Smooth muscle cell (in vitro differentiated cells): ENCODE results near the gene UPF1. TPM values are rescaled to one million over a fixed set of nuclear protein-coding genes. Genes with fewer than 3 reads are reported as not detected.
A peak's percentile ranks its signal among the peaks of the same experiment; 100 is the strongest.

Experiments used
- DNase-seq: peaks from one replicate; lab custom pipeline; 2025; ENCODE audit not compliant: unreplicated experiment; lab: John Stamatoyannopoulos, UW
- H2AFZ ChIP-seq: fragments of 200-600 bp; sonication (generic); 2 replicates; pipeline ENCODE4 v1.6.0; 2016; ENCODE audit warnings: antibody characterized with exemption, low read depth, mild to moderate bottlenecking
- H3F3A ChIP-seq: fragments of 200-600 bp; sonication (generic); 2 replicates; pipeline ENCODE4 v1.6.0; 2017; ENCODE audit warnings: antibody characterized with exemption, low read depth
- H3K27ac ChIP-seq: fragments of 200-600 bp; sonication (generic); 2 replicates; pipeline ENCODE4 v1.5.1; 2016; ENCODE audit warnings: low read depth, mild to moderate bottlenecking
- H3K27me3 ChIP-seq: fragments of 200-600 bp; sonication (generic); 2 replicates; pipeline ENCODE4 v1.6.1; 2016; ENCODE audit warnings: low read depth, mild to moderate bottlenecking
- H3K36me3 ChIP-seq: fragments of 200-600 bp; sonication (generic); 2 replicates; pipeline ENCODE4 v1.5.1; 2016; ENCODE audit warnings: low read depth
- H3K4me1 ChIP-seq: fragments of 200-600 bp; sonication (generic); 2 replicates; pipeline ENCODE4 v1.5.1; 2016; ENCODE audit warnings: low read depth
- H3K4me2 ChIP-seq: fragments of 200-600 bp; sonication (generic); 2 replicates; pipeline ENCODE4 v1.6.0; 2016; ENCODE audit warnings: mild to moderate bottlenecking
- H3K4me3 ChIP-seq: fragments of 200-600 bp; sonication (generic); 2 replicates; pipeline ENCODE4 v1.5.1; 2016; ENCODE audit warnings: mild to moderate bottlenecking
- H3K79me2 ChIP-seq: fragments of 200-600 bp; sonication (generic); 2 replicates; pipeline ENCODE4 v1.6.0; 2016; ENCODE audit warnings: low read depth, mild to moderate bottlenecking
- H3K9ac ChIP-seq: fragments of 200-600 bp; sonication (generic); 2 replicates; pipeline ENCODE4 v1.6.0; 2016; ENCODE audit warnings: low read depth
- H3K9me3 ChIP-seq: fragments of 200-600 bp; sonication (generic); replicated peaks from 2 replicates; pipeline ENCODE4 v1.5.1; 2016; ENCODE audit warnings: low read depth
- H4K20me1 ChIP-seq: fragments of 200-600 bp; sonication (generic); 2 replicates; pipeline ENCODE4 v1.6.0; 2016; ENCODE audit warnings: low read depth
- CTCF ChIP-seq: fragments of 200-600 bp; sonication (generic); IDR thresholded peaks from 2 replicates; pipeline ENCODE4 v1.5.1; 2017; ENCODE audit warnings: borderline replicate concordance, mild to moderate bottlenecking, antibody characterized with exemption; ENCODE audit not compliant: insufficient read depth, poor library complexity, severe bottlenecking
- WGBS: methylation state at CpG from one replicate; pipeline ENCODE4 v1.1.7; 2016; ENCODE audit warnings: low lambda C conversion rate; 5-methylcytosine and 5-hydroxymethylcytosine counted together
- polyA plus RNA-seq: library from polyadenylated mRNA; unstranded; fragments of >200 nt; fragmentation: Nextera tagmentation; extraction: Ambion mirVana; gene quantifications from 2 replicates; pipeline ENCODE4 v1.2.1, GENCODE V29; 2016
- total RNA-seq: library from RNA; depleted of rRNA; stranded (reverse); fragments of >200 nt; gene quantifications from 2 replicates; pipeline ENCODE4 v1.2.3, GENCODE V29; 2014

UPF1 gene
- total and polyA plus RNA-seq, 2 experiments from 2014 or later, result 30.3 to 37.8 TPM

GRCh38 chr19:18845961-18846360, 14.2 kb downstream of the UPF1 start:
- H3K4me2 ChIP-seq, result no peak overlapping the region

GRCh38 chr19:18846862-18847548, 15.2 kb downstream of the UPF1 start:
- Histone ChIP-seq H4K20me1 (peaks cover 100% of the 10 kb centered on the region), H3K36me3 (no peaks in the 10 kb centered on the region), H3K9me3 (no peaks in the 10 kb centered on the region), H3K4me3 (no peak overlapping the region), H3K4me2 (no peak overlapping the region), H2AFZ (no peak overlapping the region), H3K4me1 (no peaks in the 10 kb centered on the region), H3F3A (peaks cover 18% of the 10 kb centered on the region), H3K9ac (no peak overlapping the region), H3K27me3 (no peaks in the 10 kb centered on the region), H3K27ac (no peak overlapping the region), H3K79me2 (peaks cover 89% of the 10 kb centered on the region)
- peak; percentile 84 for TF ChIP-seq CTCF
- DNase-seq, result peak; percentile 26
- WGBS, result 72% methylated on average over 19 of the region's 19 CpGs

More at GRCh38 chr19:18845961-18846360, 14.2 kb downstream of the UPF1 start:
- Histone ChIP-seq H3K4me3 (no peak overlapping the region), H3F3A (peaks cover 18% of the 10 kb centered on the region), H3K9me3 (no peaks in the 10 kb centered on the region), H4K20me1 (peaks cover 100% of the 10 kb centered on the region), H3K27ac (no peak overlapping the region), H3K27me3 (no peaks in the 10 kb centered on the region), H3K9ac (no peak overlapping the region), H3K4me1 (no peaks in the 10 kb centered on the region), H3K79me2 (peaks cover 93% of the 10 kb centered on the region), H3K36me3 (no peaks in the 10 kb centered on the region), H2AFZ (no peak overlapping the region)
- 94% methylated on average over 12 of the region's 12 CpGs for WGBS
- TF ChIP-seq CTCF, result no peak
- no peak for DNase-seq

- Histone ChIP-seq H3K27me3 (no peaks in the 10 kb centered on the region), H4K20me1 (peaks cover 97% of the 10 kb centered on the region), H2AFZ (no peak overlapping the region), H3K4me1 (no peaks in the 10 kb centered on the region), H3K4me3 (no peak overlapping the region), H3K27ac (no peak overlapping the region), H3K4me2 (no peak overlapping the region), H3K9me3 (no peaks in the 10 kb centered on the region), H3F3A (peaks cover 18% of the 10 kb centered on the region), H3K9ac (no peak overlapping the region), H3K36me3 (no peaks in the 10 kb centered on the region), H3K79me2 (peaks cover 80% of the 10 kb centered on the region)
- WGBS, result 89% methylated on average over 24 of the region's 24 CpGs
- TF ChIP-seq CTCF, result no peak
- DNase-seq, result no peak
Observed at GRCh38 chr19:18847549-18848463, 16.0 kb downstream of the UPF1 start.
